ENCODE measurements around the gene RPL14.
"Not testable (repeated sequence)": the region's sequence is repeated elsewhere in the genome, so short reads cannot be mapped to it uniquely, and the experiment has no call there.

Gene RPL14

GRCh38 chr3:40456279-40456939, 730 bp upstream of the RPL14 start:
- H3K27me3 ChIP-seq, result no peaks in the 10 kb centered on the region
- no peak for DNase-seq
- no peaks in the 10 kb centered on the region for H3K4me1 ChIP-seq
- TF ChIP-seq CTCF (IDR thresholded peaks at IDR 0.05; ENCODE audit: low read depth, low read length), result no peak
- H3K4me3 ChIP-seq (ENCODE audit: low read depth, low read length), result peak overlapping the region; percentile 88
- H3K36me3 ChIP-seq, result peaks cover 37% of the 10 kb centered on the region
- H3K9me3 ChIP-seq, result no peaks in the 10 kb centered on the region

GRCh38 chr3:40458473-40458872, 1.3 kb downstream of the RPL14 start:
- Histone ChIP-seq H3K36me3 (peaks cover 57% of the 10 kb centered on the region), H3K4me1 (no peaks in the 10 kb centered on the region), H3K4me3 (ENCODE audit: low read depth, low read length) (peak overlapping the region; percentile 88), H3K9me3 (no peaks in the 10 kb centered on the region), H3K27me3 (no peaks in the 10 kb centered on the region)
- no peak for TF ChIP-seq CTCF (IDR thresholded peaks at IDR 0.05; ENCODE audit: low read depth, low read length)
- no peak for DNase-seq

- H3K36me3 ChIP-seq, result peaks cover 66% of the 10 kb centered on the region
- H3K9me3 ChIP-seq, result not testable (repeated sequence)
These were observed 3.3 kb downstream of the RPL14 start for GRCh38 chr3:40460481-40460880.

GRCh38 chr3:40461161-40461560, 4.0 kb downstream of the RPL14 start:
- Histone ChIP-seq H3K4me1 (no peaks in the 10 kb centered on the region), H3K27me3 (no peaks in the 10 kb centered on the region), H3K9me3 (no peaks in the 10 kb centered on the region), H3K4me3 (ENCODE audit: low read depth, low read length) (no peak overlapping the region), H3K36me3 (peaks cover 66% of the 10 kb centered on the region)
- DNase-seq, result no peak
- TF ChIP-seq CTCF (IDR thresholded peaks at IDR 0.05; ENCODE audit: low read depth, low read length), result no peak

More at GRCh38 chr3:40460481-40460880, 3.3 kb downstream of the RPL14 start:
- not testable (repeated sequence) for H3K4me1 ChIP-seq; H3K4me3 ChIP-seq (ENCODE audit: low read depth, low read length); DNase-seq; H3K27me3 ChIP-seq

GRCh38 chr3:40462838-40463237, 5.7 kb downstream of the RPL14 start:
- peaks cover 61% of the 10 kb centered on the region for H3K36me3 ChIP-seq
- H3K27me3 ChIP-seq; H3K9me3 ChIP-seq; H3K4me1 ChIP-seq; DNase-seq; H3K4me3 ChIP-seq (ENCODE audit: low read depth, low read length): not testable (repeated sequence)

GRCh38 chr3:40463579-40463978, 6.4 kb downstream of the RPL14 start:
- peaks cover 53% of the 10 kb centered on the region for H3K36me3 ChIP-seq
- no peaks in the 10 kb centered on the region for H3K27me3 ChIP-seq
- no peaks in the 10 kb centered on the region for H3K4me1 ChIP-seq
- no peak for DNase-seq
- H3K4me3 ChIP-seq (ENCODE audit: low read depth, low read length), result no peak overlapping the region
- no peak for TF ChIP-seq CTCF (IDR thresholded peaks at IDR 0.05; ENCODE audit: low read depth, low read length)
- no peaks in the 10 kb centered on the region for H3K9me3 ChIP-seq

GRCh38 chr3:40464339-40465110, 7.4 kb downstream of the RPL14 start:
- no peaks in the 10 kb centered on the region for H3K9me3 ChIP-seq
- no peak for DNase-seq
- H3K36me3 ChIP-seq, result peaks cover 44% of the 10 kb centered on the region
- no peaks in the 10 kb centered on the region for H3K27me3 ChIP-seq
- TF ChIP-seq CTCF (IDR thresholded peaks at IDR 0.05; ENCODE audit: low read depth, low read length), result no peak
- no peak overlapping the region for H3K4me3 ChIP-seq (ENCODE audit: low read depth, low read length)
- H3K4me1 ChIP-seq, result no peaks in the 10 kb centered on the region
